ENCODE measurements around the gene PARP15. TPM values are rescaled to one million over a fixed set of nuclear protein-coding genes. Genes with fewer than 3 reads are reported as not detected.

The PARP15 gene
- total and polyA plus RNA-seq, 2 donors (not counting 3 experiments of a cell fraction or from before 2014, with no cell fraction given): 0.81 to 1.4 TPM

DNA sequence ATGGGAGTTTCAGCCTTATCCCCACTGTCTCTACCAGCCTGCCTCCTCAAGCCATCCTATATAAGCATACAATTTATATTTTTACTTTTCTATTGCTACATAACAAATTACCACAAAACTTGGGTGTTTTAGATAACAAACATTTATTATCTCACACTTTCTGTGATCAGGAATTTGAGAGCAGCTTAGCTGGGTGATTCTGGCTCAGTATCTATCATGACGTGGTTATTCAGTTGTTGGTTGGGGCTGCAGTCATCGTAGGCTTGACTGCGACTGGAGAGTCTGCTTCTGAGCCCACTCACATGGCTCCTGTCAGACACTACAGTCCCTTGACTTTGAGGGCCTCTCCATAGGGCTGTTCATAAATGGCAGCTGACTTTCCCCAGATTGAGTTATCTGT is 20.7 kb downstream of the PARP15 start:
- H3K36me3 ChIP-seq (ENCODE audit: control insufficient read depth in 2 of 2, extremely low read depth in 1 of 2, insufficient read depth in 2 of 2, low read length in 2 of 2): no peaks in the 10 kb centered on the region
- no peaks in the 10 kb centered on the region for H3K9me3 ChIP-seq (replicated peaks; ENCODE audit: control insufficient read depth, insufficient read depth, low read length)
- no peaks in the 10 kb centered on the region for H3K79me2 ChIP-seq (ENCODE audit: control insufficient read depth, insufficient read depth, low read length)
- H3K4me2 ChIP-seq (ENCODE audit: insufficient read depth, low read length): no peak overlapping the region
- H3K9me1 ChIP-seq (replicated peaks; ENCODE audit: control insufficient read depth, extremely low read depth, insufficient read depth, low read length): no peaks in the 10 kb centered on the region
- ChIA-PET POLR2A (no interaction called here), CTCF (no interaction called here)
- BruUV-seq (replicated peaks): no TSS peak
- H3K9ac ChIP-seq (replicated peaks; ENCODE audit: extremely low read depth, insufficient read depth, low read length): no peak overlapping the region
- DNase-seq (ENCODE audit: low read depth, low spot score) (no peak), FAIRE-seq (no peak)
- no peaks in the 10 kb centered on the region for H3K4me1 ChIP-seq (ENCODE audit: control insufficient read depth, extremely low read depth, insufficient read depth, low read length)
- no peak overlapping the region for H3K27ac ChIP-seq (ENCODE audit: insufficient read depth, low read depth, low read length)
- peaks cover 11 to 12% of the 10 kb centered on the region in 2 experiments for H3K27me3 ChIP-seq (ENCODE audit: control insufficient read depth in 2 of 2, insufficient read depth in 2 of 2, low read length in 2 of 2)
- TF ChIP-seq, protein P1, sequence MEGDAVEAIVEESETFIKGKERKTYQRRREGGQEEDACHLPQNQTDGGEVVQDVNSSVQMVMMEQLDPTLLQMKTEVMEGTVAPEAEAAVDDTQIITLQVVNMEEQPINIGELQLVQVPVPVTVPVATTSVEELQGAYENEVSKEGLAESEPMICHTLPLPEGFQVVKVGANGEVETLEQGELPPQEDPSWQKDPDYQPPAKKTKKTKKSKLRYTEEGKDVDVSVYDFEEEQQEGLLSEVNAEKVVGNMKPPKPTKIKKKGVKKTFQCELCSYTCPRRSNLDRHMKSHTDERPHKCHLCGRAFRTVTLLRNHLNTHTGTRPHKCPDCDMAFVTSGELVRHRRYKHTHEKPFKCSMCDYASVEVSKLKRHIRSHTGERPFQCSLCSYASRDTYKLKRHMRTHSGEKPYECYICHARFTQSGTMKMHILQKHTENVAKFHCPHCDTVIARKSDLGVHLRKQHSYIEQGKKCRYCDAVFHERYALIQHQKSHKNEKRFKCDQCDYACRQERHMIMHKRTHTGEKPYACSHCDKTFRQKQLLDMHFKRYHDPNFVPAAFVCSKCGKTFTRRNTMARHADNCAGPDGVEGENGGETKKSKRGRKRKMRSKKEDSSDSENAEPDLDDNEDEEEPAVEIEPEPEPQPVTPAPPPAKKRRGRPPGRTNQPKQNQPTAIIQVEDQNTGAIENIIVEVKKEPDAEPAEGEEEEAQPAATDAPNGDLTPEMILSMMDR (IDR thresholded peaks at IDR 0.05; ENCODE audit: extremely low read depth in 1 of 2, insufficient read depth in 1 of 2, low read depth in 1 of 2, low read length in 2 of 2): no peak
- TF ChIP-seq JUN (IDR thresholded peaks at IDR 0.05; ENCODE audit: borderline replicate concordance, insufficient read depth, insufficient read length, low read depth): no peak
- no peak for TF ChIP-seq MYC (IDR thresholded peaks at IDR 0.05; ENCODE audit: low read depth, low read length)
- TF ChIP-seq POLR2AphosphoS5 (IDR thresholded peaks at IDR 0.05; ENCODE audit: insufficient read depth, low read depth, low read length): no peak
- no peak for TF ChIP-seq MAX (IDR thresholded peaks at IDR 0.05; ENCODE audit: insufficient read depth, insufficient read length)
- intact Hi-C loops (cut with micrococcal nuclease): no loop called here
- H2AFZ ChIP-seq (ENCODE audit: low read depth, low read length): no peak overlapping the region
- no peaks in the 10 kb centered on the region for H4K20me1 ChIP-seq (replicated peaks; ENCODE audit: control insufficient read depth, extremely low read depth, insufficient read depth, low read length)
- dilution Hi-C loops (cut with MboI; ENCODE audit: extremely low pct_ligation_motif_present, low sequenced_read_pairs): no loop called here
- H3K4me3 ChIP-seq (replicated peaks in 1 of 3; ENCODE audit: insufficient read depth in 1 of 3, low read depth in 1 of 3, low read length in 3 of 3): no peak overlapping the region

- no peak for FAIRE-seq
- H3K9me1 ChIP-seq (replicated peaks; ENCODE audit: control insufficient read depth, extremely low read depth, insufficient read depth, low read length): no peaks in the 10 kb centered on the region
- DNase-seq (ENCODE audit: low read depth, low spot score): no peak
- no peak overlapping the region for H3K4me3 ChIP-seq (replicated peaks in 1 of 3; ENCODE audit: insufficient read depth in 1 of 3, low read depth in 1 of 3, low read length in 3 of 3)
- no peaks in the 10 kb centered on the region for H3K9me3 ChIP-seq (replicated peaks; ENCODE audit: control insufficient read depth, insufficient read depth, low read length)
- no peak overlapping the region for H3K9ac ChIP-seq (replicated peaks; ENCODE audit: extremely low read depth, insufficient read depth, low read length)
- POLR2A ChIA-PET: no interaction called here
- H3K4me2 ChIP-seq (ENCODE audit: insufficient read depth, low read length): no peak overlapping the region
- no TSS peak for BruUV-seq (replicated peaks)
- H3K79me2 ChIP-seq (ENCODE audit: control insufficient read depth, insufficient read depth, low read length): no peaks in the 10 kb centered on the region
- dilution Hi-C loops (cut with MboI; ENCODE audit: extremely low pct_ligation_motif_present, low sequenced_read_pairs) (no loop called here), intact Hi-C loops (cut with micrococcal nuclease) (no loop called here)
- CTCF ChIA-PET: no interaction called here
- no peaks in the 10 kb centered on the region for H4K20me1 ChIP-seq (replicated peaks; ENCODE audit: control insufficient read depth, extremely low read depth, insufficient read depth, low read length)
- no peaks in the 10 kb centered on the region for H3K4me1 ChIP-seq (ENCODE audit: control insufficient read depth, extremely low read depth, insufficient read depth, low read length)
- no peak overlapping the region for H2AFZ ChIP-seq (ENCODE audit: low read depth, low read length)
- TF ChIP-seq EZH2 (IDR thresholded peaks at IDR 0.05; ENCODE audit: borderline replicate concordance, low read depth, low read length, severe bottlenecking) (no peak), MYC (IDR thresholded peaks at IDR 0.05; ENCODE audit: low read depth, low read length) (no peak), FOS (IDR thresholded peaks at IDR 0.05; ENCODE audit: borderline replicate concordance, insufficient read depth, low read length) (no peak)
- peaks cover 11 to 16% of the 10 kb centered on the region in 2 experiments for H3K27me3 ChIP-seq (ENCODE audit: control insufficient read depth in 2 of 2, insufficient read depth in 2 of 2, low read length in 2 of 2)
- H3K27ac ChIP-seq (ENCODE audit: insufficient read depth, low read depth, low read length): no peak overlapping the region
- H3K36me3 ChIP-seq (ENCODE audit: control insufficient read depth in 2 of 2, extremely low read depth in 1 of 2, insufficient read depth in 2 of 2, low read length in 2 of 2): no peaks in the 10 kb centered on the region
These were observed 21.1 kb downstream of the PARP15 start for GRCh38 chr3:122598556-122598955.

All from endothelial cell of umbilical vein (primary cell).